Neutrophil (primary cell): Measurements from ENCODE around the gene DLL4.
"Not testable (repeated sequence)": the region's sequence is repeated elsewhere in the genome, so short reads cannot be mapped to it uniquely, and the experiment has no call there.

Experiments used
- H3K27ac ChIP-seq: fragments of 200-600 bp; sonication (generic); 2 replicates; pipeline ENCODE4 v1.5.1; 2016; ENCODE audit warnings: mild to moderate bottlenecking, moderate library complexity
- H3K27me3 ChIP-seq: fragments of 200-600 bp; sonication (generic); 2 replicates; pipeline ENCODE4 v1.6.0; 2016; ENCODE audit warnings: mild to moderate bottlenecking
- H3K36me3 ChIP-seq: fragments of 200-600 bp; sonication (generic); 2 replicates; pipeline ENCODE4 v1.5.1; 2017
- H3K4me1 ChIP-seq, 2 experiments: fragments of 200-600 bp in 1 of 2; sonication (generic) in 1 of 2; 1 replicate in 1 of 2; 2 replicates in 1 of 2; pipeline versions ENCODE4 v1.5.1 to v1.6.1; 2013 to 2016; ENCODE audit warnings: low read depth in 1 of 2, low read length in 1 of 2, mild to moderate bottlenecking in 1 of 2, moderate library complexity in 1 of 2; ENCODE audit not compliant: control insufficient read depth in 1 of 2, insufficient read depth in 1 of 2
- H3K4me3 ChIP-seq, 2 experiments: fragments of 200-600 bp in 1 of 2; sonication (generic) in 1 of 2; 1 replicate in 1 of 2; 2 replicates in 1 of 2; pipeline ENCODE4 v1.5.1; 2013 to 2016; ENCODE audit warnings: low read depth in 1 of 2, low read length in 1 of 2, mild to moderate bottlenecking in 1 of 2, moderate library complexity in 1 of 2
- H3K9me3 ChIP-seq: fragments of 200-600 bp; sonication (generic); 2 replicates; pipeline ENCODE4 v1.5.1; 2016
- TF ChIP-seq, protein P1 (sequence below): fragments of 200-600 bp; sonication (generic); IDR thresholded peaks from 2 replicates; pipeline ENCODE4 v1.5.1; 2016; ENCODE audit warnings: antibody characterized with exemption

DLL4 gene

DNA sequence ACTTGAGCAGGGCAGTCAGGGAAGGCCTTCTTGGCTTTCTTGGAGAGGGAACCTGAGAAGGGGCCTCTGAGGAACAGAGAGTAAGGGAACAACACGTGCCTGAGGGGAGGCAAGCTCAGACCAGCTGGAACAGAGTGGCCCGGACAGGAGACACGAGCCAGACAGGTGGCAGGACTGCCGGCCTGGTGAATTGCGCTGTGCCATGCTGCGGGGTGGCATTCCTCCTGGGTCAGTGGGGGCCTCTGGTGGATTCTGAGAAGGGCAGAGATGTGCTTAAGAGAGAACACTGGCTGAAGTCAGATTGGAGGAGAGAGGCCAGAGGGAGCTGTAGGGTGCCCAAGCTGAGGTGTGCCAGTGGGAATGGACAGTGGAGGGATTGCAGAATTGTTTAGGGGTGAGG lies 29.0 kb downstream of the DLL4 start:
- TF ChIP-seq, protein P1, sequence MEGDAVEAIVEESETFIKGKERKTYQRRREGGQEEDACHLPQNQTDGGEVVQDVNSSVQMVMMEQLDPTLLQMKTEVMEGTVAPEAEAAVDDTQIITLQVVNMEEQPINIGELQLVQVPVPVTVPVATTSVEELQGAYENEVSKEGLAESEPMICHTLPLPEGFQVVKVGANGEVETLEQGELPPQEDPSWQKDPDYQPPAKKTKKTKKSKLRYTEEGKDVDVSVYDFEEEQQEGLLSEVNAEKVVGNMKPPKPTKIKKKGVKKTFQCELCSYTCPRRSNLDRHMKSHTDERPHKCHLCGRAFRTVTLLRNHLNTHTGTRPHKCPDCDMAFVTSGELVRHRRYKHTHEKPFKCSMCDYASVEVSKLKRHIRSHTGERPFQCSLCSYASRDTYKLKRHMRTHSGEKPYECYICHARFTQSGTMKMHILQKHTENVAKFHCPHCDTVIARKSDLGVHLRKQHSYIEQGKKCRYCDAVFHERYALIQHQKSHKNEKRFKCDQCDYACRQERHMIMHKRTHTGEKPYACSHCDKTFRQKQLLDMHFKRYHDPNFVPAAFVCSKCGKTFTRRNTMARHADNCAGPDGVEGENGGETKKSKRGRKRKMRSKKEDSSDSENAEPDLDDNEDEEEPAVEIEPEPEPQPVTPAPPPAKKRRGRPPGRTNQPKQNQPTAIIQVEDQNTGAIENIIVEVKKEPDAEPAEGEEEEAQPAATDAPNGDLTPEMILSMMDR, result no peak
- Histone ChIP-seq H3K4me3 (no peak overlapping the region), H3K36me3 (no peaks in the 10 kb centered on the region), H3K27ac (no peak overlapping the region), H3K27me3 (peaks cover 7% of the 10 kb centered on the region), H3K9me3 (no peaks in the 10 kb centered on the region), H3K4me1 (peaks cover 9% of the 10 kb centered on the region in 2 experiments)

DNA sequence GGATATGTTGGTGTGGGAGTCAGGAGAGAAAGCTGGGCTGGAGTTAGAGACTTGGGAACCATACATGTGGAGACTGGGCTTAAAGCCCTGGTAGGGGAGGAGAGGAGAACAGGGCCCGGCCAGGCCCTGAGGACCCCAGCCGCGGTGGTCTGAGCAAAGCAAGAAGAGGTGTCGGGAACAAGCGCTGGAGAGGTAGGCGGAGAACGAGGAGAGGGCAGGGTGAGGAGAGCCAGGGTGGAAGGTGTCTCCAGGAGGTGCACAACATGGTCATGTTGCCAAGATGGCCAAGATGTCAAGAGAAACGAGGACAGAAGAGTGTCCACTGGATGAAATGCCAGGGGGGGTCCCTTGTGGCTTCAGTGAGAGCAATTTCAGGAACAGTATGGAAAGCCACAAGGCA lies 29.6 kb downstream of the DLL4 start:
- Histone ChIP-seq H3K27me3 (peaks cover 6% of the 10 kb centered on the region), H3K27ac (no peak overlapping the region), H3K4me1 (peaks cover 5 to 6% of the 10 kb centered on the region in 2 experiments), H3K9me3 (no peaks in the 10 kb centered on the region), H3K4me3 (no peak overlapping the region), H3K36me3 (no peaks in the 10 kb centered on the region)
- TF ChIP-seq, protein P1, result no peak

DNA sequence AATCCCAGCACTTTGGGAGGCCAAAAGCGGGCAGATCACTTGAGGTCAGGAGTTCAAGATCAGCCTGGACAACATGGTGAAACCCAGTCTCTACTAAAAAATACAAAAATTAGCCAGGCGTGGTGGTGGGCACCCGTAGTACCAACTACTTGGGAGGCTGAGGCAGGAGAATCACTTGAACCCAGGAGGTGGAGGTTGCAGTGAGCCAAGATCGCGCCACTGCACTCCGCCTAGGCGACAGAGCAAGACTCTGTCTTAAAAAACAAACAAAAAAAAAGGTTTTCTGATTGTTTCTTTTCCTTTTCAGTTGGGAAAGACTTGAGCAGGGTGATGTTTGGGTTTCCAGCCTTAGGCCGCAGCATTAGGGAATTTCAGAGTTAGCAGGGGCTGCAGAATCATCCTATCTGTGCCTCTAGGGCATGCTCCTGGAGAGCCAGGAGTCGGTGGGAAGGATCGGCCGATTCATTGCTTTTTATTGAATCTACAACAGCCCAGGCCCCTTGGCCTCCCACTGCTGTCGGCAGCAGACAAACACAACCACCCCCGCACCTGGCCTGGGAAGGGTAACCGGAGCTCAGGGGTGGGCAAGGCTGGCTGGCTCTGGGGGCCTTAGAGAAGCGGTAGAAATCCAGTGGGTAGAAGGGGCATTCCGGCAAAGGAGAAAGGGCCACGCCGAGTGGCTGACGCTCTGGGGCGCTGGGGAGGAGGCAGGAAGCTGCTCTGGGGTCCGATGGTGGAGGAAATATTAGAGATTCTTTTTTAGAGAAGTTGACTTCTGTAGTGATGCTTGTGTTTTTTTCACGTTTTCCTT lies 30.4 kb downstream of the DLL4 start:
- no peak overlapping the region for H3K4me3 ChIP-seq
- H3K27ac ChIP-seq, result no peak overlapping the region
- no peaks in the 10 kb centered on the region for H3K9me3 ChIP-seq
- H3K4me1 ChIP-seq, result no peaks in the 10 kb centered on the region
- no peaks in the 10 kb centered on the region for H3K36me3 ChIP-seq
- H3K27me3 ChIP-seq, result no peaks in the 10 kb centered on the region
- TF ChIP-seq, protein P1, result no peak

DNA sequence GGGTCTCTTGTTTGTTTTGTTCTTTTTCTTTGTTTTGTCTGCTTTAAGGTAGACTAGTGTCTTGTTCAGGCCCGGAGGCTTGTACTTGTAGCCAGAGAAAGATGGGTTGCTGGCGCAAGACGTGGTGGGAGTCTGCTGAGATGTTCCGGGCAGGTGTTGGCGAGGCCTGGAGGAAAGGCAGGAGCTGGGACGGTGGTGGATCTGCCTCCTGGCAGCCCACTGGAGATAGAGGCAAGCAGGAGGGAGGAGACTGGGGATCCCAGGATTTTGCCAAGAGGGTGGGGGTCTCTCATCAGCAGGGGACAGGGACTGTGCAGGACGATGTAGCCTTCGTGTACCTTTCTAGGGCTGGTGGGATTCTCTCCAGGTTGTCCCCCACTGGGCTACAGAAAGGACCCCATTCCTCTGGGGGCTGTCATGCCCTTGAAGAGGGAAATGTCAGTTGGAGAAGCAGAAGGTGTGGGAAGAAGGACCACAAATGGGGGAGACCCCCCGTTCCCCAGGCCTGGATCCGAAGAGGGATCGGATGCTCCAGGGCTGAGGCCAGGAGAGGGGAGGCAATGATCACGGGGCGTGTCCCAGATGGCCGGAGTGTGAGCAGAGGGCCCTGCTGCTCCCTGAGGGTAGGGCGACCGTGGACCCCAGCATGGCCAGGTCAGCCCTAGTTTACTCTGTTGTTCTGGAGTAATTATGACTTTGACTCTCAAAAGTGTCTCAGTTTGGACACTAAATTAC lies 31.2 kb downstream of the DLL4 start:
- Histone ChIP-seq H3K4me3 (no peak overlapping the region), H3K27me3 (no peaks in the 10 kb centered on the region), H3K27ac (no peak overlapping the region), H3K4me1 (no peaks in the 10 kb centered on the region), H3K9me3 (no peaks in the 10 kb centered on the region), H3K36me3 (no peaks in the 10 kb centered on the region)
- TF ChIP-seq, protein P1, result no peak

DNA sequence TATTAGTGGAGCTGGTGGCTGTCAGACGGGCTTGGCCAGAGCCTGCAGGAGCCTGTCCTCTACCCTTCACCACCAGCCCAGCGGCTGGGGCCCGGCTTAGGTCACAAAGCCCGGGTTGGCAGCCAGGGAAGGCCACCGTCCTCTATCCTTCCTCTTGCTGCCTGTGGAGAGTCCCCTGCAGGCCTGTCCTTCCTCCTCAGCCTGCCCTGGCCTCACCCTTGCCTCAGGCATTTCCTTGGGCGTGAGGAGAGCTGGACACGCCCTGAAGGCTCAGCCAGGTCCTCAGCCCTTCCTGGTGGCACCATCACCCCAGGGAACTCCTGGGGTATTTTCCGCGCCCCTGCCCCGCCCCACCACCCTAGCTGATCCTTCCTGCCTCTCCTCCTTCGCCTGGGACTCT lies 31.8 kb downstream of the DLL4 start:
- no peaks in the 10 kb centered on the region for H3K9me3 ChIP-seq
- no peak overlapping the region for H3K27ac ChIP-seq
- no peaks in the 10 kb centered on the region for H3K36me3 ChIP-seq
- H3K27me3 ChIP-seq, result no peaks in the 10 kb centered on the region
- TF ChIP-seq, protein P1, result no peak
- H3K4me3 ChIP-seq, result no peak overlapping the region
- no peaks in the 10 kb centered on the region for H3K4me1 ChIP-seq

DNA sequence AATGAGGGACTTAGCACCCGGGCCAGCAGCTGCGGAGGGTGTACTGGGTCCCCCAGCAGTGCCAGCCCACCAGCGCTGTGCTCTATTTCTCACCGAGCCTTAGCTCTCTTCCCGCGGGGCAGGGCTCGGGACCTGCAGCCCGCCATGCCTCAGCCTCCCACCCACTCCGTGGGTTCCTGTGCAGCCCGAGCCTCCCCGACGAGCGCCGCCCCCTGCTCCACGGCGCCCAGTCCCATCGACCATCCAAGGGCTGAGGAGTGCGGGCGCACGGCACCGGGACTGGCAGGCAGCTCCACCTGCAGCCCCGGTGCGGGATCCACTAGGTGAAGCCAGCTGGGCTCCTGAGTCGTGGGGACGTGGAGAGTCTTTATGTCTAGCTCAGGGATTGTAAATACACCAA lies 32.6 kb downstream of the DLL4 start:
- H3K9me3 ChIP-seq, H3K27me3 ChIP-seq, H3K4me3 ChIP-seq, H3K36me3 ChIP-seq, H3K27ac ChIP-seq, H3K4me1 ChIP-seq: not testable (repeated sequence)

DNA sequence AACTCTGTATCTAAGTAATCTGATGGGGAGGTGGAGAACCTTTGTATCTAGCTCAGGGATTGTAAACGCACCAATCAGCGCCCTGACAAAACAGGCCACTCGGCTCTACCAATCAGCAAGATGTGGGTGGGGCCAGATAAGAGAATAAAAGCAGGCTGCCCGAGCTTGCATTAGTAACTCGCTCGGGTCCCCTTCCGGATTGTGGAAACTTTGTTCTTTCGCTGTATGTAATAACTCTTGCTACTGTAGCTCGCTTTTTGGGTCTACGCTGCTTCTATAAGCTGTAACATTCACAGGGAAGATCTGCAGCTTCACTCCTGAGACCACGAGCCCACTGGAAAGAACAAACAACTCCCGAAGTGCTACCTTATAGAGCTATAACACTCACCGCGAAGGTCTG lies 33.2 kb downstream of the DLL4 start:
- H3K4me3 ChIP-seq, H3K9me3 ChIP-seq, H3K27me3 ChIP-seq, H3K36me3 ChIP-seq, H3K27ac ChIP-seq, H3K4me1 ChIP-seq: not testable (repeated sequence)
